Suprapubic skin (tissue), 4 donors: Measurements from ENCODE around the gene ASPDH.

Experiments
- EP300 ChIP-seq: sonication (generic); formaldehyde crosslinking; IDR thresholded peaks from one replicate; pipeline ENCODE4 v1.6.1; 2017; ENCODE audit warnings: antibody characterized with exemption
- POLR2A ChIP-seq, 2 donors: fragments of 450-650 bp; IDR thresholded peaks; one replicate each; pipeline ENCODE4 v1.6.1; 2017; ENCODE audit warnings: antibody characterized with exemption in 2 of 2, mild to moderate bottlenecking in 2 of 2, moderate library complexity in 2 of 2
- POLR2AphosphoS5 ChIP-seq, 3 donors: sonication (generic); formaldehyde crosslinking; IDR thresholded peaks; one replicate each; pipeline ENCODE4 v1.6.1; 2017; ENCODE audit warnings: antibody characterized with exemption in 3 of 3
- TF ChIP-seq, protein P1 (sequence below), 2 donors: fragments of 200-600 bp in 1 of 2; fragments of 450-650 bp in 1 of 2; sonication (generic) in 1 of 2; IDR thresholded peaks; one replicate each; pipeline ENCODE4 v1.5.1; 2016 to 2019; ENCODE audit warnings: antibody characterized with exemption in 2 of 2, mild to moderate bottlenecking in 1 of 2, moderate library complexity in 1 of 2

DNA sequence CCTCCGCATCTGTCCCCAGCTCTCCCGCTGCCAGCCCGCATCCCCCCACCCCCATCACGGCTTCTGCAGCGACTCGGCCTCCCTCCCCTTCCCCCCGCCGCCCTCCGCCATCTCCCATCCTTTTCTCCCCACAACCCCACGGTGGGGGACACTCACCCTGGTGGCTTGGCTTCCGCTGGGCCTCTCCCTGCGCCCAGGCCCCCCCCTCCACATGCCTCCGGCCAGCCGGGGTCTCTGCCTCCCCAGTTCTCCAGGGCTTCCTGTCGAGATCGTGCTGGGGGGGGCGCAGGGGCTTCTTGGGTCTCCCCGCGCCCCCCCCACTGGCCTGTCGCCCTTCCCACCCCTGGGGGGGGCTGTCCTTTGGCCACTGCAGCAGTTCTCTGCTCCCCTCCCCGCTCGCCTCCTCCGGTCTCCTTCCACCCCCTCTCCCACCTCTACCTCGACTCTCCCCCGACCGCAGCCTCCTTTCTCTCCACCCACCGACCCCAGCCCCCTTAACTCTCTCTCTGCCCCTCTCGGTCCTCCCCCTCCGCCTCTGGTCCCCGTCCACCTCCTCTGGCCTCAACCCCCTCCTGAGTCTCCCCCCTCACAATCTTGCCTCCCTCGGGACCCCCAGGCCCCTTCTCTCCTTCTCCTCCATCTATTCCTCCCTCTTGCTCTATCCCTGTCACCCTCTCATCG, 37.5 kb upstream of the ASPDH start:
- TF ChIP-seq POLR2A (IDR thresholded peaks at IDR 0.05) (no peak), POLR2AphosphoS5 (IDR thresholded peaks at IDR 0.05) (no peak), EP300 (no peak)
- TF ChIP-seq, protein P1, sequence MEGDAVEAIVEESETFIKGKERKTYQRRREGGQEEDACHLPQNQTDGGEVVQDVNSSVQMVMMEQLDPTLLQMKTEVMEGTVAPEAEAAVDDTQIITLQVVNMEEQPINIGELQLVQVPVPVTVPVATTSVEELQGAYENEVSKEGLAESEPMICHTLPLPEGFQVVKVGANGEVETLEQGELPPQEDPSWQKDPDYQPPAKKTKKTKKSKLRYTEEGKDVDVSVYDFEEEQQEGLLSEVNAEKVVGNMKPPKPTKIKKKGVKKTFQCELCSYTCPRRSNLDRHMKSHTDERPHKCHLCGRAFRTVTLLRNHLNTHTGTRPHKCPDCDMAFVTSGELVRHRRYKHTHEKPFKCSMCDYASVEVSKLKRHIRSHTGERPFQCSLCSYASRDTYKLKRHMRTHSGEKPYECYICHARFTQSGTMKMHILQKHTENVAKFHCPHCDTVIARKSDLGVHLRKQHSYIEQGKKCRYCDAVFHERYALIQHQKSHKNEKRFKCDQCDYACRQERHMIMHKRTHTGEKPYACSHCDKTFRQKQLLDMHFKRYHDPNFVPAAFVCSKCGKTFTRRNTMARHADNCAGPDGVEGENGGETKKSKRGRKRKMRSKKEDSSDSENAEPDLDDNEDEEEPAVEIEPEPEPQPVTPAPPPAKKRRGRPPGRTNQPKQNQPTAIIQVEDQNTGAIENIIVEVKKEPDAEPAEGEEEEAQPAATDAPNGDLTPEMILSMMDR (IDR thresholded peaks at IDR 0.05) = no peak
